Islet of Langerhans (tissue), 1 donor: ENCODE measurements around the gene B3GAT2.
"Not testable (repeated sequence)": the region's sequence is repeated elsewhere in the genome, so short reads cannot be mapped to it uniquely, and the experiment has no call there.

Experiments
- FAIRE-seq: peaks from one replicate; lab custom pipeline; 2011; peaks lifted over from hg19 to GRCh38; lab: Jason Lieb, UNC

The B3GAT2 gene, protein sequence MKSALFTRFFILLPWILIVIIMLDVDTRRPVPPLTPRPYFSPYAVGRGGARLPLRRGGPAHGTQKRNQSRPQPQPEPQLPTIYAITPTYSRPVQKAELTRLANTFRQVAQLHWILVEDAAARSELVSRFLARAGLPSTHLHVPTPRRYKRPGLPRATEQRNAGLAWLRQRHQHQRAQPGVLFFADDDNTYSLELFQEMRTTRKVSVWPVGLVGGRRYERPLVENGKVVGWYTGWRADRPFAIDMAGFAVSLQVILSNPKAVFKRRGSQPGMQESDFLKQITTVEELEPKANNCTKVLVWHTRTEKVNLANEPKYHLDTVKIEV

DNA sequence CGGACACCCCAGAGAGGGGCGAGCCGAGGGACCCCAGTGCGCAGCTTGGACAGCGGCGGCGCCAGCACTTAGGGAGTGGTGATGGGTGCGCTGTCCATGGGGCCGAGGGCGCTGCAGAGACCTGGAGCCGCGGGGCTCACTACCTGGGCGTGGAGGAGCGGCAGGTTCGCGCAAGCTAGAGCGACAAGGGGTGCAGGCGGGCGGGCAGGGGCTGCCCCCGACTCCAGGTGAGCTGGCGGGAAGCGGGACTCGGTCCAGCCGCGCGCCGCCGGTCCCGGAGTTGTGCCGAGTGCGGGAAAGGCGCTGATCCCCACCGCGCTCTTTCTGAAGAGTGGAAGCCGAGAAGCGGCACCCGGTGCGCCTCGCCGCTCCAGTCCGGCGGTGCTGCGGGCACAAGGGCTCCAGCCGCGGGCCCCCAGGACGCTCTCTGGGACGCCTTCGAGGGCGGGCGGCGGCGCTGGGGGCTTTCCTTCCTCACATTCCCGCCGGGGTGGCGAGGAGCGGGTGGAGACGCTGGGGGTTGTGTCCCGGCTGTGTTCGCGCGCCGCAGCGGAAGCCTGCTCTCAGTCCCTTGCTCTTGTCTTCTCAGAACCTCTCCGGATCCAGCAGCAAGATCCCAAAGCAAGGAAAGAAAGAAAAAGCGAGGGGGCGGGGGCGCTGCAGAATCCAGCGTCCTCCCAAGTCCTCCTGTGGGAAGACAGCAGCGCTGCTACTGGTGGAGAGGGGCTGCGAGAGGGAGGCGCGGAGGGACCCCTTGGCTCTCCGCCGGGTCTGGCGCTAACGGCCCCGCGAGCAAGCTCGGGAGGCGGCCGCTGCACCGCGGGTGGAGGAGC lies at the start of gene B3GAT2:
TSS of gene B3GAT2 (minus strand) at position 610 of the 833 bp plus-strand sequence. CDS start 631 bp downstream, outside the sequence.
- FAIRE-seq, result no peak

DNA sequence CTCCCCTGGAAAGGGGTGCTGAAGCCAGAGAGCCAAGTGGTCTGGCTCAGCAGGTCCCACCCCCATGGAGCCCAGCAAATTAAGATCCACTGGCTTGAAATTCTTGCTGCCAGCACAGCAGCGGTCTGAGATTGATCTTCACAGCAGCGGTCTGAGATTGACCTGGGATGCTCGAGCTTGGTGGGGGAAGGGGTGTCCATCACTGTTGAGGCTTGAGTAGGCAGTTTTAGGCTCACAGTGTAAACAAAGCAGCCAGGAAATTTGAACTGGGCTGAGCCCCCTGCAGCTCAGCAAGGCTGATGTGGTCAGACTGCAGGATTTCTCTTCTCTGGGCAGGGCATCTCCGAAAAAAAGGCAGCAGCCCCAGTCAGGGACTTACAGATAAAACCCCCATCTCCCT lies 41.3 kb upstream of the B3GAT2 start:
- no peak for FAIRE-seq

DNA sequence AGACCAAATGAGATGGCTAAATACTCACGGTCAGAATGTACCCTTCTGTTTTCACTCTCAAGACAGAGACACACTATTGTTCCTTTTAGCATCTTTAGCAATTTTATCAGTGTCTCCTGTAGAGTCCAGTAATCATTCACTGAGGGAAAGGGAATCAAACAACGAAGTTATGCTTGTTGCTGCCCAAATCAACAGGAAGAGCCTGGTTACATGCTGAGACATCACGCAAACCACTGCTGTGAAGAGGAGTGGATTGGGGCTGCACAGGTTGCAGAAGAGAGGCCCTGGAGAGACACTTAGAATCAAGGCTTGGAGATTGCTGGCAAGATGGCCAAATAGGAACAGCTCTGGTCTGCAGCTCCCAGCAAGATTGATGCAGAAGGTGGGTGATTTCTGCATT lies 40.5 kb upstream of the B3GAT2 start:
- FAIRE-seq, result no peak

DNA sequence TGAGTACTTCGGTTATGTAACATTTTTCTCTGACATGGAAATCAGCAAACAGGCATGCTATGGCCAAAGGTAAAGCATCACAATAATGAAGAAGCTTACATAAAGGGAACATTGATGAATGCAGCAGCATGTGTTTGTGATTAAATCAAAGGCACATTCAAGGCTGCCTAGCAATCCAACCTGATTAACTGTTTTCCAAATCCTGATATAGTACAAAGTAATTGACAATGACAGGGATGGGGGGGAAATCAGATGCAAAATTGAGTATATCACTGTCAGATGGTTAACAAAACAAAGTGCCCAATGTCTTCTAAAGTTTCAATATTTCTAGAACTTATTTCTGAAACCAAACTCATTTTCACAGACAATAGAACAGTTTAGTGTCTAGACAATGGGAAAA lies 39.2 kb upstream of the B3GAT2 start:
- FAIRE-seq, result no peak

DNA sequence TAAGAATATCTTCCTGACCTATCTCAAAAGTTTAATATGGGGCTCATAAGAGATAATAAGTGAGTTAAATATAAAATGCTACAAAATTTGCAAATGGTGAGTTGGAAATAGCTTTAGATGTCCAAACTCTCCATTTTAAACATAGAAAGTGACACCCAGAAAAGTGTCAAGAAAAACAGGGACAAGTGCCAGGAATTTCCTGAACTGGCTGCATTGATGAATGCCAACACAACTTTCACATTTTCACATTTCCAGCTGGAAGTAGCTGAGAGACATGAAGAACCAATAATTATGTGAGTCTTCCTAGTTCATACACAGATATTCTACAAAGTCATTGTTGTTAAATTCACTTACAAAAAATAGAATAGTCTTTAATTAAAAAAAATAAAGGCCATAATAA lies 38.6 kb upstream of the B3GAT2 start:
- FAIRE-seq, result no peak

DNA sequence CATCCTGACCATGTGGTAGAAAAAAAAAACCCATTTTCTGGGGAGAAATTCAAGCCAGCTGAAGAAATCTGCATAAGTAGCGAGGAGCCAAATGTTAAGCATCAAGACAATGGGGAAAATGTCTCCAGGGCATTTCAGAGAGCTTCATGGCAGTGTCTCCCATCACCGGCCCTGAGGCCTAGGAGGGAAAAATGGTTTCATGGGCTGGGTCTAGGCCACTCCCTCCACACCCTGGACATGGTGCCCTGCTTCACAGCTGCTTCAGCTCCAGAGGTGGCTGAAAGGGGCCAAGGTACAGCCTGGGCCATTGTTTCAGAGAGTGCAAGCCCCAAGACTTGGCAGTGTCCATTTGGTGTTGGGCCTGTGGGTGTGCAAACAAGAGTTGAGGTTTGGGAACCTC lies 34.4 kb upstream of the B3GAT2 start:
- FAIRE-seq, result no peak

DNA sequence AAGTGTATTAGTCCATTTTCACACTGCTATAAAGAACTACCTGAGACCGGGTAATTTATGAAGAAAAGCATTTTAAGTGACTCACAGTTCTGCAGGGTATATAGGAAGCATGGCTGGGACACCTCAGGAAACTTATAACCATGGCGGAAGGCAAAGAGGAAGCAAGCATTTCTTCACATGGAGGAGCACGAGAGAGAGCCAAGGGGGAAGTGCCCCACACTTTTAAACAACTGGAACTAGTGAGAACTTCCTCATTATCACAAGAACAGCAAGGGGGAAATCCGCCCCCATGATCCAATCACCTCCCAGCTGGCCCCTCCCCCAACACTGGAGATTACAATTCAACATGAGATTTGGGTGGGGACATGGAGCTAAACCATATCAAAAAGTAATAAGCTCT lies 28.3 kb upstream of the B3GAT2 start:
- FAIRE-seq, result no peak

DNA sequence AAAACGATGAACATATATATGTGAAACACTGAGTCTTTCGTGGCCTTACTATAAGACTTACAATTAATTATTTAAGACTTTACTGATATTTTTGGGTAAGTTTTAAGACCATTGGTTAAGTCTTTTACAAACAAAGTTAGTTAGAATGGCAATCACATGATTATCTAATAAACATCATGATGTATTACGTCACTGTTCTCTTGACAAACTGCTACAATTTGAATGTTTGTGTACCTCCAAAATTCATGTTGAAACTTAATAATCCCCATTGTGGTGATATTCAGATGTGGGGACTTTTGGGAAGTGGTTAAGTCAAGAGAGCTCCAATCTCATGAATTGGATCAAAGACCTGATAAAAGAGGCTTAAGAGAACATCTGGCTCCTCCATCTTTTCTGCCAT lies 25.9 kb upstream of the B3GAT2 start:
- no peak for FAIRE-seq

DNA sequence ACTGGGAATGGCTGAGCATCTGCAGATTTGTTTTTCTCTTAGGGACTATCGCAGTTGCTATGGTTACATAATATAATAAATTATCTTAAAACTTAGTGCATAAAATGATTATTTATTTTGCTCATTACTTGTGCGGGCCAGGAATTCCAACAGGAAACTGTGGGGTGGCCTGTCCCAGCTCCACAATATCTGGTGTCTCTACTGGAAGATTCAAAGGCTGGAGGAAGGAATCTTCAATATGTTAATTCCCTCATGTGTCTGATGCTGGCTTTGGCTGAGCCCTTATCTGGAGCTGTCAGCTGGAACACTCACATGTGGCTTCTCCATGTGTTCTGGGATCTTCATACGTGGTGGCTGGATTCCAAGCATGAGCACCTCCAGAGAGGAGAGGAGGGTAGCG lies 23.9 kb upstream of the B3GAT2 start:
- FAIRE-seq, result no peak

DNA sequence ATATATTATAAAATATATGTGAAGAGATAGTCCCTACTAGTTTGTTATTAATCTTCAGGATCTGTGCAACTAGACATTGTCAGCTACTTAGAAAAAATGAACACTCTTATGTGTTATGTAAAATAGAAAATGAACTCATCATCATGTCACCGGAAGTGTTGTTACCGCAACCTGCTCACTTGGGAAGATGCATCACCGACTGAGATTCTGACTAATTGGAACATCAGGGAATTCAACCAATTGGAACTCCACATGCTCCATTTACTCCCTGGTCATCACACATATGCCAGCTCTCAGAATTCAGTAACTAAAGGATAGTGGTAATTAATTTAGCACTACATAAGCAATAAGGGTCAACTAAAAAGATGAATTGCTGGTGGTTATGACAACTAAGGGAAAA lies 16.7 kb upstream of the B3GAT2 start:
- no peak for FAIRE-seq

DNA sequence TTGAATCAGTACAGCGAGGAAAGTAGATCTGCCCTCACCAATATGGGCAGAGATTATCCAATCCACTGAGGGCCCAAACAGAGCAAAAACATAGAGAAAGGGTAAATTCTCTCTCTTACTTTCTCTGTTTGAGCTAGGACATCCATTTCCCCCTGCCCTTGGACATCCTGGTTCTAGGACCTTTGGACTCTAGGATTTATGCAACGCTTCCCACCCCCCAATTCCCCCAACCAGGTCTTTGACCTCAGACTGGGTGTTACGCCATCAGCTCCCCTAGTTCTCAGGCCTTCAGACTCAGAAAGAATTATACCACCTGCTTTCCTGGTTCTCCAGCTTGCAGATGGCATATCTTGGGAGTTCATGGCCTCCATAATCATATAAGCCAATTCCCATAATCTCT lies 10.2 kb upstream of the B3GAT2 start:
- FAIRE-seq, result no peak

DNA sequence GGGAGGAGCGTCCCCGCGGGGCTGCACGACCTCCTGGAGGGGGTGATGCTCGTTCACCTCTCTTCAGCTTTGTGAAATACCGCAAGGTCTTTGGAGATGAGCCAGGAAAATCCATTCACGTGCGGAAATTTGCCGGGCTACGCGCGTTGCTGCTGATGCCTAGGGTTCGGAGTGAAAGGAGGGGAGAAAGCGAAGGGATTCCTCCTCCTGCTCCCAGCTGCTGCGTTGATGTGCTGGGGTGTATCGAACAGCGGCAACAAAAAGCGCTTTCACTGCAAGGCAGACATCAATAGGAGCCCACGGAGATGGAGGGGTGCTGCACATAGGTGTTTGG lies 391 bp upstream of the B3GAT2 start:
- FAIRE-seq, result no peak

DNA sequence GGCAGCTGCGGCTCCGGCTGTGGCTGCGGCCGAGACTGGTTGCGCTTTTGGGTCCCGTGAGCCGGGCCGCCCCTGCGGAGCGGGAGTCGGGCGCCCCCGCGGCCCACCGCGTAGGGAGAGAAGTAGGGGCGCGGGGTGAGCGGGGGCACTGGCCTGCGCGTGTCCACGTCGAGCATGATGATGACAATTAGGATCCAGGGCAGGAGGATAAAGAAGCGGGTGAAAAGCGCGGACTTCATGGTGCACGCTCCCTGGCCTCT lies 739 bp downstream of the B3GAT2 start:
- no peak for FAIRE-seq

DNA sequence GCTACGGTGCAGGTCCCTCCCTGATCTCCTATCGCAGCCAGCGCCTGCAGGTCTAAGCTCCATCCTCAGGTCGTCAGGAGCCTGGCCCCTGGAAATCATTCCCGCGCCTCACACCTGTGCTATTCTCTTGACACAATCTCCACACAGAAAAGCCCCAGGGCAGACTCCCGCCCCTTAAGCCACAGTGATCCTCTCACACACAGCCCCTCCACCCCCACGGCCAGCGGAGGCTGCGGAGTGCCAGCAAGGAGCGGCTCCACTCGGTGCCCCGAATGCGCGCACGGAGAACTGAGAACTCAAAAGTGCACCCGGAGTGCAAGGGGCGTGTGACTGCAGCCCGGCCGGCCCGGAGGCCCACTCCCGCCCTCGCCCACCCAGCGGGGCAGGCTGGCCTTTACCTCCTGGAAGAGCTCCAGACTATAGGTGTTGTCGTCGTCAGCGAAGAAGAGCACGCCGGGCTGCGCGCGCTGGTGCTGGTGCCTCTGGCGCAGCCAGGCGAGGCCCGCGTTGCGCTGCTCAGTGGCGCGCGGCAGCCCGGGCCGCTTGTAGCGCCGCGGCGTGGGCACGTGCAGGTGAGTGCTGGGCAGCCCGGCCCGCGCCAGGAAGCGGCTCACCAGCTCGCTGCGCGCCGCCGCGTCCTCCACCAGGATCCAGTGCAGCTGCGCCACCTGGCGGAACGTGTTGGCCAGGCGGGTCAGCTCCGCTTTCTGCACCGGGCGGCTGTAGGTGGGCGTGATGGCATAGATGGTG lies 1.2 kb downstream of the B3GAT2 start:
- no peak for FAIRE-seq

DNA sequence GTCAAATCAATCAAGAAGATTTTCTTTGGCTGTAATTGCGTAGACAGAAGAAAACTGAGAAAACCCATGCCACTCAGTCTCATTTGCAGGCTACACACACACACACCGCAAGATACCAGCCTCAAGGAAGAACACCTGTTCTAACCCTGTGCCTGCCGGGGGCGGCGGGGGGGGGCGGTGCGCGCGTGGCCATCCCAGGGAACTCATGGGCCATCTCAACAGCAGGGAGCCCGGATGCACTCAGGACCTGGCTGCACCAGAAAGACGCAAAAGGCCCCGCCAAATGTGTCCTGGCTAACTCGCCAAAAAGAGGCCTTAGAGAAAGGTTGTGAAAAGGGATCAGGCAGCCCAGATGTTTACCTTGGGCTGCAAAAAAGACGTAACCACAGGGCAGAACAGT lies 2.1 kb downstream of the B3GAT2 start:
- FAIRE-seq, result no peak

DNA sequence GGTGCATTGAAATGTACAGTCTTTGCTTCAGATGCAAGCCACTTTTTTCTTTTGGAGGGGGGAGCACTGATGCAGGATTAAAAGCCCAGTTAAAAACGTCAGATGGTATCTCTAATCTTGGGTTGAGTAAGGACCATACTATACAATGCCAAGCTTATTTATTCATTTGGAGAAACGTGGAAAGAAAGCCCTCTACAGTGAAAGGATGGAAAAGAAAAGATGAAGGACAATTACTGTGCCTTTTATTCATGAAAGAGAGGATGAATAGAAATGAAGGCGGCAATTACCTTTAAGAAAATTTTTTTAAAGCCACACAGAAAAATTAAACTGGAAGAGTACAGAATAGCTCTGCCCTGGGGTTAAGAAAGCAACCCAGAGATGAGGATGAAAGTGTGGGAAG lies 2.7 kb downstream of the B3GAT2 start:
- no peak for FAIRE-seq

DNA sequence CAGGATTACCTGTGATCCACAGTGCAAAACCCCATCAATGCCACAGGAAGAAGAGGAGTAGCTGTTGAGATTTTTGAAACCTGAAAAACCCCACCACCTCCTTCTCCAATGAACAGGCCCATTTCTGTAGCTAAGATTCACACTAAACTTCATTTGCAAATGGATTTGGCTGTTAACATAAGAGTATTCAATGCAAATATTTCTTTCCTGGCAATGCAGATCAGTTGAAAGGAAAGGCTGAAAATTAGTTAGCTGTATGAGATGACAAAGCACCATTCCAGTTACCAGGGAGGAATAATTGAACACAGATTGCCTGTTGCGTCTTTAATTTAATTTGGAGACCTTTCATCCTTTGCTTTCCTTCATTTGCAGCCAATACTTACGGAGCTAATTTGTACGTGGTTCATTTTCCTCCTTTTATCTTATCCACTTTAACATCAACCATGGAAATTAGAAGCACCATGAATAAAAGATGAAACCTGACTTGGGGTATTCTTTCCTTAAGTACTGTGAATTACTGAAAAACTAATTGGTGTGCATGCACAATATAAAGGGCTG lies 4.2 kb downstream of the B3GAT2 start:
- no peak for FAIRE-seq

DNA sequence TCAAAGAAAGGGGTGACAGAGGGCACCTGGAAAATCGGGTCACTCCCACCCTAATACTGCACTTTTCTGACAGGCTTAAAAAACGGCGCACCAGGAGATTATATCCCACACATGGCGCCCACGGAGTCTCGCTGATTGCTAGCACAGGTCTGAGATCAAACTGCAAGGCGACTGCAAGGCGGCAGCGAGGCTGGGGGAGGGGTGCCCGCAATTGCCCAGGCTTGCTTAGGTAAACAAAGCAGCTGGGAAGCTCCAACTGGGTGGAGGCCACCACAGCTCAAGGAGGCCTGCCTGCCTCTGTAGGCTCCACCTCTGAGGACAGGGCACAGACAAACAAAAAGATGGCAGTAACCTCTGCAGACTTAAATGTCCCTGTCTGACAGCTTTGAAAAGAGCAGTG lies 12.5 kb downstream of the B3GAT2 start:
- FAIRE-seq, result not testable (repeated sequence)

DNA sequence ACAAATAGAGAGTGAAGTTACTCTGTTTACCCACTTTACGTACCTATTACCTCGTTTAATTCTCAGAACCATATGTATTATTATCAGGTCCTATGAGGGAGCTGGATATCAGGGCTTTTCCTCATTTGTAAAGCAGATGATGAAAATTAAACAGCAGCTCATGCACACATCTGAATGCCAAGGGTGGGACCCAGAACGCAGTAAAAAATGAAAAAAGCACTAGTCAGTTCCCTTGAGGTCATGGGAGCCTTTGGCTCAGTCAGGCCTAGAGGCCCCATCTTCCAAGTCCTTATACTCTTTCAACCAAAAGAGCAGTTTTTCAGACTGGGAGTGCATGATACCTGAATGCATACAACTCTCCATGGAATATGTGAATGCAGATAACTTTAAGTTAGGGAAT lies 23.0 kb downstream of the B3GAT2 start:
- FAIRE-seq, result no peak

DNA sequence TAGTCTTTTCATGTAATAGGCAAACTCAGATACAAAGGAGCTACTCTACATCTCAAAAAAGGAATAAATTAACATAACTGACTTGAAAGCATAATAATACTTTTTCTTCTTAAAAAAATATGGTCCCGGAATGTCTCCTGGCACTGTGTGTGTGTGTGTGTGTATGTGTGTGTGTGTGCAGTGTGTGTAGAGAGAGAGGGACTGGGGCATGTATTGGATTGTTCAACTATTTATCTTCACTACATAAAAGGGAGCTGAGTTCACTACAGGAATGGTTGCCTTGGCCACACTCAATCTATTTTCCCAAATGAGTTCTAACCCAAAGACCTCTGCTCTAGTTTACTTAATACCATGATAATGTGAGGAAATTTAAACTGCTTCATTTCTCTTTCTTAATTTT lies 51.1 kb downstream of the B3GAT2 start:
- no peak for FAIRE-seq

DNA sequence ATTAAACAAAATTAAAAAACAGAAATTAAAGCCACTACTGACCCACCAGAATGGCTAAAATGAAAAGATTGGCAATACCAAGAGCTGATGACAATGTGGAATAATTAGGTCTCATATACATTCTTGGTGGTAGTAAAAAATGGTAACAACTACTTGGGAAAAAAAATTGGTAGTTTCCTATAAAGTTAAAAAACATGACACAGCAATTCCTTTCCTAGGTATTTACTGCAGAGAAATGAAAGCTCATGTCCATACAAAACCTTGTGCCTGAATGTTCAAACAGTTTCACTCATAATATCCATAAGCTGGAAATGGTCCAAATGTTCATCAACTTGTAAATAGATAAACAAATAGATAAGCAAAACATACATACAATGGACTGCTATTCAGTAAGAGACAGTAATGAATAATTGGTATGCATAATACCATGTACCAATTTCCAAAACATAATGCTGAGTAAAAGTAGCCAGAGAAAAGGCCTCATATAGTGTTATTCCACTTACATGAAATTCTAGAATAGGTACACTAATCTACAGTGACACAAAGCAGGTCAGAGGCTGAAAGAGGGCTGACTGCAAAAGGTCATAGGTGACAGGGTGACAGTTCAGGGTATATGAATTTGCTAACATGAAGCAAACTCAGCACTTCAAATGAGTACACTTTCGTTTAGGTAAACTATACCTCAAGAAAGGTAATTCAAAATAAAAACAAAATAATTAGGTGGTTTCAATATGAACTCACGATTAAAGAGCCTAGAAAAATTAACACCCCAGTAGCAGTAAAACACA lies 53.0 kb downstream of the B3GAT2 start:
- FAIRE-seq, result no peak

DNA sequence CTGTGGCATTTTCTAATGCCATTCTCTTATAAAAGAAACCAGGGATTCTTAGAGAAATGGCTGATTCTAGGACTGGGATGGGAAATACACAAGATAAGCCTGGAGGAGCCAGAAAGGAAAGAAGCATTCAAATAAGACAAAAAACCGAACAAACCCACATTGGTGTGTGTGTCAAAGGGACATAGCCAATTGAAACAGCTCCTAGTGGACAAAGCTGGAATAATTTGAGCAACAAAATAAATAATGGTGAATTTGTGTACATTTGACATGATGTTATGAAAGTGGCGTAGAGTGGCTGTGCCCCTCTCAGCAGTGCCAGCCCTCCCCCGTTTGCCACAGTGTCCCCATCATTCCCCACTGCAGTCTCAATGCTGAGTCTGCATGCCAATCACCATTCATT lies 55.5 kb downstream of the B3GAT2 start:
- no peak for FAIRE-seq
